ENCODE data around the gene SKP2.
A peak's percentile ranks its signal among the peaks of the same experiment; 100 is the strongest.
"Not testable (repeated sequence)": the region's sequence is repeated elsewhere in the genome, so short reads cannot be mapped to it uniquely, and the experiment has no call there.

The SKP2 gene

GRCh38 chr5:36151434-36152323 lies at the start of gene SKP2, which contains the start of gene LMBRD2:
Gene SKP2, plus strand, starts transcription at chr5:36152111. Its CDS starts 152 bp downstream, at chr5:36152263.
Gene LMBRD2, minus strand, starts transcription at chr5:36151887. Its CDS starts 8,538 bp downstream, at chr5:36143349.
- DNase-seq, result peak; percentile 95

- no peak for DNase-seq
Measured at GRCh38 chr5:36105819-36106218, 46.1 kb upstream of the SKP2 start.

GRCh38 chr5:36108758-36109460 lies 43.0 kb upstream of the SKP2 start:
- no peak for DNase-seq

GRCh38 chr5:36111238-36111637 lies 40.7 kb upstream of the SKP2 start:
- DNase-seq, result no peak

GRCh38 chr5:36125868-36126267 lies 26.0 kb upstream of the SKP2 start:
- DNase-seq, result no peak

GRCh38 chr5:36128795-36129194 lies 23.1 kb upstream of the SKP2 start:
- no peak for DNase-seq

GRCh38 chr5:36129666-36130065 lies 22.2 kb upstream of the SKP2 start:
- DNase-seq, result not testable (repeated sequence)

- not testable (repeated sequence) for DNase-seq
Measured at GRCh38 chr5:36133009-36133408, 18.9 kb upstream of the SKP2 start.

GRCh38 chr5:36135988-36136387 lies 15.9 kb upstream of the SKP2 start:
- no peak for DNase-seq

GRCh38 chr5:36136581-36136980 lies 15.3 kb upstream of the SKP2 start:
- DNase-seq, result no peak

- no peak for DNase-seq
Measured at GRCh38 chr5:36138900-36139683, 12.8 kb upstream of the SKP2 start.

GRCh38 chr5:36145311-36145710 lies 6.6 kb upstream of the SKP2 start:
- DNase-seq, result no peak

- DNase-seq, result no peak
Measured at GRCh38 chr5:36146390-36146789, 5.5 kb upstream of the SKP2 start.

- DNase-seq, result no peak
Measured at GRCh38 chr5:36147681-36148080, 4.2 kb upstream of the SKP2 start.

GRCh38 chr5:36150676-36151433 lies 1.1 kb upstream of the SKP2 start:
- peak; percentile 53 for DNase-seq

- DNase-seq, result no peak
Measured at GRCh38 chr5:36152324-36153297, 700 bp downstream of the SKP2 start.

GRCh38 chr5:36153298-36153677 lies 1.4 kb downstream of the SKP2 start:
- DNase-seq, result no peak

- DNase-seq, result no peak
Measured at GRCh38 chr5:36153726-36154125, 1.8 kb downstream of the SKP2 start.

- no peak for DNase-seq
Measured at GRCh38 chr5:36155291-36155690, 3.4 kb downstream of the SKP2 start.

- DNase-seq, result no peak
Measured at GRCh38 chr5:36156121-36156601, 4.2 kb downstream of the SKP2 start.

GRCh38 chr5:36156619-36157018 lies 4.7 kb downstream of the SKP2 start:
- DNase-seq, result no peak
